ENCODE results near the gene BTNL3. TPM values are rescaled to one million over a fixed set of nuclear protein-coding genes. Genes with fewer than 3 reads are reported as not detected.

The BTNL3 gene
- total and polyA plus RNA-seq, 9 of the 15 experiments (the other 6 are each of a cell fraction or from before 2014, with no cell fraction given), result 0.03 to 0.44 (median 0.04) TPM; not detected in 4

DNA sequence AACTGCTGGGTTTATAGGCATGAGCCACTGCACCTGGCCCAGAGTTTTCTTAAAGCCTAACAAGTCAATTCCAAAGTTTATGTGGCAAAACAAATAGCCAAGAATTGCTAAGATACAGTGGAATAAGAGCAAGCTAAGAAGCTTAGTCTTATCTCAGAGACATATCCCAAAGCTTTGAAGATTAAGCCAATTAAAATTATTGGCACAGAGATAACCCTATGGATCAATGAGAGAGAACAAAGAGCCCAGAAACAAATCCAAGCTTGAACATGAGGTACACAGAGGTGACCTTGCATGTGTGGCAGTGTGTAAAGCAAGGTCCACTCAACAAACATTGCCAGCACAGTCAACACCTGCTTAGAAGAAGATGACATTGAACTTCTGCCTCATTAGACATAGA, 13.3 kb downstream of the BTNL3 start:
- no peak overlapping the region for H3K4me2 ChIP-seq (ENCODE audit: insufficient read depth, low read length)
- H3K9me1 ChIP-seq (ENCODE audit: control insufficient read depth, insufficient read depth, low read length), result no peaks in the 10 kb centered on the region
- FAIRE-seq (no peak), ATAC-seq (no peak), DNase-seq (ENCODE audit: extremely low read depth in 1 of 4, low spot score in 3 of 4) (no peak)
- no peaks in the 10 kb centered on the region for H3K79me2 ChIP-seq (ENCODE audit: control insufficient read depth, insufficient read depth, low read length)
- H3K27ac ChIP-seq (ENCODE audit: extremely low read depth, low read depth, low read length), result no peak overlapping the region
- H3K36me3 ChIP-seq (ENCODE audit: control insufficient read depth, insufficient read depth, low read length), result no peaks in the 10 kb centered on the region
- H3K4me1 ChIP-seq (replicated peaks in 1 of 2; ENCODE audit: control insufficient read depth in 2 of 2, insufficient read depth in 2 of 2, low read length in 2 of 2), result no peaks in the 10 kb centered on the region; a peak in 1 of 5 replicates
- CTCF ChIA-PET (ENCODE audit: low intra/inter-chr PET ratio), result no interaction called here
- no peak overlapping the region for H3K4me3 ChIP-seq
- no peaks in the 10 kb centered on the region for H4K20me1 ChIP-seq (replicated peaks; ENCODE audit: control insufficient read depth, insufficient read depth, low read length)
- H3K27me3 ChIP-seq (ENCODE audit: control insufficient read depth in 2 of 2, insufficient read depth in 2 of 2, low read length in 2 of 2), result no peaks in the 10 kb centered on the region
- in situ Hi-C loops (cut with MboI), result no loop called here
- no peaks in the 10 kb centered on the region for H3K9me3 ChIP-seq (replicated peaks; ENCODE audit: control insufficient read depth, insufficient read depth, low read depth, low read length)
- intact Hi-C loops (cut with micrococcal nuclease), result loop anchor here (10.0 kb wide), 1 partner anchor 57 kb away; no protein-coding TSS in a partner anchor
- H2AFZ ChIP-seq (ENCODE audit: low read depth, low read length), result no peak overlapping the region
- POLR2A ChIA-PET, result no interaction called here
- no peak overlapping the region for H3K9ac ChIP-seq (ENCODE audit: insufficient read depth in 1 of 2, low read depth in 2 of 2, low read length in 2 of 2)
- BruUV-seq (replicated peaks), result no TSS peak
- TF ChIP-seq, protein P1, sequence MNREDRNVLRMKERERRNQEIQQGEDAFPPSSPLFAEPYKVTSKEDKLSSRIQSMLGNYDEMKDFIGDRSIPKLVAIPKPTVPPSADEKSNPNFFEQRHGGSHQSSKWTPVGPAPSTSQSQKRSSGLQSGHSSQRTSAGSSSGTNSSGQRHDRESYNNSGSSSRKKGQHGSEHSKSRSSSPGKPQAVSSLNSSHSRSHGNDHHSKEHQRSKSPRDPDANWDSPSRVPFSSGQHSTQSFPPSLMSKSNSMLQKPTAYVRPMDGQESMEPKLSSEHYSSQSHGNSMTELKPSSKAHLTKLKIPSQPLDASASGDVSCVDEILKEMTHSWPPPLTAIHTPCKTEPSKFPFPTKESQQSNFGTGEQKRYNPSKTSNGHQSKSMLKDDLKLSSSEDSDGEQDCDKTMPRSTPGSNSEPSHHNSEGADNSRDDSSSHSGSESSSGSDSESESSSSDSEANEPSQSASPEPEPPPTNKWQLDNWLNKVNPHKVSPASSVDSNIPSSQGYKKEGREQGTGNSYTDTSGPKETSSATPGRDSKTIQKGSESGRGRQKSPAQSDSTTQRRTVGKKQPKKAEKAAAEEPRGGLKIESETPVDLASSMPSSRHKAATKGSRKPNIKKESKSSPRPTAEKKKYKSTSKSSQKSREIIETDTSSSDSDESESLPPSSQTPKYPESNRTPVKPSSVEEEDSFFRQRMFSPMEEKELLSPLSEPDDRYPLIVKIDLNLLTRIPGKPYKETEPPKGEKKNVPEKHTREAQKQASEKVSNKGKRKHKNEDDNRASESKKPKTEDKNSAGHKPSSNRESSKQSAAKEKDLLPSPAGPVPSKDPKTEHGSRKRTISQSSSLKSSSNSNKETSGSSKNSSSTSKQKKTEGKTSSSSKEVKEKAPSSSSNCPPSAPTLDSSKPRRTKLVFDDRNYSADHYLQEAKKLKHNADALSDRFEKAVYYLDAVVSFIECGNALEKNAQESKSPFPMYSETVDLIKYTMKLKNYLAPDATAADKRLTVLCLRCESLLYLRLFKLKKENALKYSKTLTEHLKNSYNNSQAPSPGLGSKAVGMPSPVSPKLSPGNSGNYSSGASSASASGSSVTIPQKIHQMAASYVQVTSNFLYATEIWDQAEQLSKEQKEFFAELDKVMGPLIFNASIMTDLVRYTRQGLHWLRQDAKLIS (CRISPR knock-in tag; IDR thresholded peaks at IDR 0.05), result no peak
- TF ChIP-seq, protein P2, sequence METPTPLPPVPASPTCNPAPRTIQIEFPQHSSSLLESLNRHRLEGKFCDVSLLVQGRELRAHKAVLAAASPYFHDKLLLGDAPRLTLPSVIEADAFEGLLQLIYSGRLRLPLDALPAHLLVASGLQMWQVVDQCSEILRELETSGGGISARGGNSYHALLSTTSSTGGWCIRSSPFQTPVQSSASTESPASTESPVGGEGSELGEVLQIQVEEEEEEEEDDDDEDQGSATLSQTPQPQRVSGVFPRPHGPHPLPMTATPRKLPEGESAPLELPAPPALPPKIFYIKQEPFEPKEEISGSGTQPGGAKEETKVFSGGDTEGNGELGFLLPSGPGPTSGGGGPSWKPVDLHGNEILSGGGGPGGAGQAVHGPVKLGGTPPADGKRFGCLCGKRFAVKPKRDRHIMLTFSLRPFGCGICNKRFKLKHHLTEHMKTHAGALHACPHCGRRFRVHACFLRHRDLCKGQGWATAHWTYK (CRISPR knock-in tag; IDR thresholded peaks at IDR 0.05), result no peak
- TF ChIP-seq C11orf30 (IDR thresholded peaks at IDR 0.05; ENCODE audit: low read depth), result no peak
- TF ChIP-seq, protein P3, sequence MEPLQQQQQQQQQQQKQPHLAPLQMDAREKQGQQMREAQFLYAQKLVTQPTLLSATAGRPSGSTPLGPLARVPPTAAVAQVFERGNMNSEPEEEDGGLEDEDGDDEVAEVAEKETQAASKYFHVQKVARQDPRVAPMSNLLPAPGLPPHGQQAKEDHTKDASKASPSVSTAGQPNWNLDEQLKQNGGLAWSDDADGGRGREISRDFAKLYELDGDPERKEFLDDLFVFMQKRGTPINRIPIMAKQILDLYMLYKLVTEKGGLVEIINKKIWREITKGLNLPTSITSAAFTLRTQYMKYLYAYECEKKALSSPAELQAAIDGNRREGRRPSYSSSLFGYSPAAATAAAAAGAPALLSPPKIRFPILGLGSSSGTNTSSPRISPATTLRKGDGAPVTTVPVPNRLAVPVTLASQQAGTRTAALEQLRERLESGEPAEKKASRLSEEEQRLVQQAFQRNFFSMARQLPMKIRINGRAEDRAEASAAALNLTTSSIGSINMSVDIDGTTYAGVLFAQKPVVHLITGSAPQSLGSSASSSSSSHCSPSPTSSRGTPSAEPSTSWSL (CRISPR knock-in tag; IDR thresholded peaks at IDR 0.05; ENCODE audit: borderline replicate concordance), result no peak
- TF ChIP-seq, protein P4, sequence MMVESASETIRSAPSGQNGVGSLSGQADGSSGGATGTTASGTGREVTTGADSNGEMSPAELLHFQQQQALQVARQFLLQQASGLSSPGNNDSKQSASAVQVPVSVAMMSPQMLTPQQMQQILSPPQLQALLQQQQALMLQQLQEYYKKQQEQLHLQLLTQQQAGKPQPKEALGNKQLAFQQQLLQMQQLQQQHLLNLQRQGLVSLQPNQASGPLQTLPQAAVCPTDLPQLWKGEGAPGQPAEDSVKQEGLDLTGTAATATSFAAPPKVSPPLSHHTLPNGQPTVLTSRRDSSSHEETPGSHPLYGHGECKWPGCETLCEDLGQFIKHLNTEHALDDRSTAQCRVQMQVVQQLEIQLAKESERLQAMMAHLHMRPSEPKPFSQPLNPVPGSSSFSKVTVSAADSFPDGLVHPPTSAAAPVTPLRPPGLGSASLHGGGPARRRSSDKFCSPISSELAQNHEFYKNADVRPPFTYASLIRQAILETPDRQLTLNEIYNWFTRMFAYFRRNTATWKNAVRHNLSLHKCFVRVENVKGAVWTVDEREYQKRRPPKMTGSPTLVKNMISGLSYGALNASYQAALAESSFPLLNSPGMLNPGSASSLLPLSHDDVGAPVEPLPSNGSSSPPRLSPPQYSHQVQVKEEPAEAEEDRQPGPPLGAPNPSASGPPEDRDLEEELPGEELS (CRISPR knock-in tag; IDR thresholded peaks at IDR 0.05; ENCODE audit: borderline replicate concordance), result no peak
- no peak for TF ChIP-seq SMARCB1 (IDR thresholded peaks at IDR 0.05; ENCODE audit: insufficient read length, low read depth)
- TF ChIP-seq ZNF175 (CRISPR knock-in tag; IDR thresholded peaks at IDR 0.05; ENCODE audit: low read depth), result no peak
- TF ChIP-seq, protein P5, sequence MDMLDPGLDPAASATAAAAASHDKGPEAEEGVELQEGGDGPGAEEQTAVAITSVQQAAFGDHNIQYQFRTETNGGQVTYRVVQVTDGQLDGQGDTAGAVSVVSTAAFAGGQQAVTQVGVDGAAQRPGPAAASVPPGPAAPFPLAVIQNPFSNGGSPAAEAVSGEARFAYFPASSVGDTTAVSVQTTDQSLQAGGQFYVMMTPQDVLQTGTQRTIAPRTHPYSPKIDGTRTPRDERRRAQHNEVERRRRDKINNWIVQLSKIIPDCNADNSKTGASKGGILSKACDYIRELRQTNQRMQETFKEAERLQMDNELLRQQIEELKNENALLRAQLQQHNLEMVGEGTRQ (CRISPR knock-in tag; IDR thresholded peaks at IDR 0.05), result no peak
- no peak for TF ChIP-seq ZNF589 (CRISPR knock-in tag; IDR thresholded peaks at IDR 0.05; ENCODE audit: low read depth)
- TF ChIP-seq SREBF2 (CRISPR knock-in tag; IDR thresholded peaks at IDR 0.05), result no peak
- TF ChIP-seq CREM (IDR thresholded peaks at IDR 0.05; ENCODE audit: low read depth), result no peak
- TF ChIP-seq ZBTB8A (IDR thresholded peaks at IDR 0.05; ENCODE audit: partially characterized antibody), result no peak
- TF ChIP-seq MTF1 (CRISPR knock-in tag; IDR thresholded peaks at IDR 0.05; ENCODE audit: borderline replicate concordance), result no peak
